Body of pancreas (tissue), 4 donors: ENCODE data around the gene FLRT3.

Experiments
- POLR2A ChIP-seq, 3 donors: fragments of 450-650 bp; IDR thresholded peaks; one replicate each; pipeline ENCODE4 v1.6.1; 2016; ENCODE audit warnings: antibody characterized with exemption in 3 of 3, mild to moderate bottlenecking in 2 of 3
- TF ChIP-seq, protein P1 (sequence below), 7 experiments: fragments of 450-650 bp in 4 of 7; fragments of 200-600 bp in 3 of 7; sonication (generic) in 3 of 7; IDR thresholded peaks; one replicate each; pipeline ENCODE4 v1.5.1; 2016 to 2019; ENCODE audit warnings: antibody characterized with exemption in 7 of 7

DNA sequence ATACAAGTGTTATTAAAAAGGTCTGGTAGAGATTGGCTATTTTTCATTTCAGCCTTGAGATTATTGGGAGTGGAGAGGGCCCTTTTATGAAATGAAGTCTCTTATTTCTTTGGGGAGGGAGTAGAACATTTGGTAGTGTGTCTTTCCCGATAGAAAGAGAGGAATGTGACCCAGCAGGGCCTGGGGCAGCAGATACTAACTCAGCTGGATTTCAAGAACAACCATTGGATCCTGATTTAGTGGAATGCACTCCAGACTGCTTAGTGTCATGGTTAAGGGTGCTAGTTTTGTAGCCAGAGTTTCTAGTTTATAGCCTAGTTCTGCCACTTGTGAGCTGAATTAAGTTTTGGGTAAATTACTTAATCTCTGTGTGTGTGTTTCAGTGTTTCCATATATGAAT lies 18.4 kb upstream of the FLRT3 start:
- TF ChIP-seq, protein P1, sequence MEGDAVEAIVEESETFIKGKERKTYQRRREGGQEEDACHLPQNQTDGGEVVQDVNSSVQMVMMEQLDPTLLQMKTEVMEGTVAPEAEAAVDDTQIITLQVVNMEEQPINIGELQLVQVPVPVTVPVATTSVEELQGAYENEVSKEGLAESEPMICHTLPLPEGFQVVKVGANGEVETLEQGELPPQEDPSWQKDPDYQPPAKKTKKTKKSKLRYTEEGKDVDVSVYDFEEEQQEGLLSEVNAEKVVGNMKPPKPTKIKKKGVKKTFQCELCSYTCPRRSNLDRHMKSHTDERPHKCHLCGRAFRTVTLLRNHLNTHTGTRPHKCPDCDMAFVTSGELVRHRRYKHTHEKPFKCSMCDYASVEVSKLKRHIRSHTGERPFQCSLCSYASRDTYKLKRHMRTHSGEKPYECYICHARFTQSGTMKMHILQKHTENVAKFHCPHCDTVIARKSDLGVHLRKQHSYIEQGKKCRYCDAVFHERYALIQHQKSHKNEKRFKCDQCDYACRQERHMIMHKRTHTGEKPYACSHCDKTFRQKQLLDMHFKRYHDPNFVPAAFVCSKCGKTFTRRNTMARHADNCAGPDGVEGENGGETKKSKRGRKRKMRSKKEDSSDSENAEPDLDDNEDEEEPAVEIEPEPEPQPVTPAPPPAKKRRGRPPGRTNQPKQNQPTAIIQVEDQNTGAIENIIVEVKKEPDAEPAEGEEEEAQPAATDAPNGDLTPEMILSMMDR (IDR thresholded peaks at IDR 0.05), result no peak
- no peak for TF ChIP-seq POLR2A (IDR thresholded peaks at IDR 0.05)
